LNCaP clone FGC (cell line): ENCODE results near the gene DIABLO.

Experiments used
- DNase-seq: peaks from one replicate; pipeline ENCODE4 v3.0.0-alpha.2; 2011; ENCODE audit warnings: low read depth
- H3K4me3 ChIP-seq: 2 replicates; pipeline ENCODE4 v1.5.1; 2011; ENCODE audit warnings: mild to moderate bottlenecking, low read depth, low read length, control low read depth
- CTCF ChIP-seq: IDR thresholded peaks from 2 replicates; pipeline ENCODE4 v1.5.1; 2012; ENCODE audit warnings: mild to moderate bottlenecking; ENCODE audit not compliant: control insufficient read depth, insufficient read depth; ENCODE audit errors: extremely low read depth

Gene DIABLO

GRCh38 chr12:122208073-122208820 is 17.6 kb downstream of the DIABLO start:
- DNase-seq = no peak
- TF ChIP-seq CTCF = no peak
- H3K4me3 ChIP-seq = no peak overlapping the region

- TF ChIP-seq CTCF = no peak
- no peak for DNase-seq
- no peak overlapping the region for H3K4me3 ChIP-seq
Measured at GRCh38 chr12:122207391-122207790, 18.5 kb downstream of the DIABLO start.

- TF ChIP-seq CTCF = no peak
- H3K4me3 ChIP-seq = no peak overlapping the region
- DNase-seq = no peak
Measured at GRCh38 chr12:122206976-122207375, 18.9 kb downstream of the DIABLO start.

- H3K4me3 ChIP-seq = no peak overlapping the region
- DNase-seq = no peak
Measured at GRCh38 chr12:122206111-122206881, 19.6 kb downstream of the DIABLO start.

GRCh38 chr12:122205053-122205925 is 20.6 kb downstream of the DIABLO start:
- no peak for TF ChIP-seq CTCF
- no peak for DNase-seq
- H3K4me3 ChIP-seq = no peak overlapping the region

More at GRCh38 chr12:122206111-122206881, 19.6 kb downstream of the DIABLO start:
- no peak for TF ChIP-seq CTCF

- H3K4me3 ChIP-seq = peak overlapping the region; percentile 65
- no peak for DNase-seq
- TF ChIP-seq CTCF = no peak
Measured at GRCh38 chr12:122204167-122205052, 21.4 kb downstream of the DIABLO start.
